Pons (tissue), 1 donor: ENCODE measurements around the gene IGF2R.

Experiments used
- DNase-seq: peaks from one replicate; pipeline ENCODE4 v3.0.0-alpha.2; 2016; ENCODE audit warnings: low spot score

IGF2R gene

GRCh38 chr6:160027076-160027475 lies 58.2 kb downstream of the IGF2R start:
- no peak for DNase-seq

DNA sequence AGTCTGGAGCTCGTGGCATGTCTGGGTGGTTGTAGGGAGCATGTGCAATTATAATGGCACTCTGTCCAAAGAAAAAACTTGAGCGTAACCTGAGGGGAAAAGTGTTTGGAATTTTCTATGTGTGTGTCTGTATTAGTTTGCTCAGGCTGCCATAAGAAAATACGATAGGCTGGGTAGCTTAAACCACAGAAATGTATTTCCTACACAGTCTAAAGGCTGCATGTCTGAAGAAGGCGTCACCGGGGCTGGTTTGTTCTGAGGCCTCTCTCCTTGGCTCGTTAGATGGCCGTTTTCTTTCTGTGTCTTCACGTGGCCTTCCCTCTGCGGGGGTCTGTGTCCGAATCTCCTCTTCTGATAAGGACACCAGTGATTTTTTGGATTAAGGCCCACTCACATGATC lies 59.0 kb downstream of the IGF2R start:
- no peak for DNase-seq

DNA sequence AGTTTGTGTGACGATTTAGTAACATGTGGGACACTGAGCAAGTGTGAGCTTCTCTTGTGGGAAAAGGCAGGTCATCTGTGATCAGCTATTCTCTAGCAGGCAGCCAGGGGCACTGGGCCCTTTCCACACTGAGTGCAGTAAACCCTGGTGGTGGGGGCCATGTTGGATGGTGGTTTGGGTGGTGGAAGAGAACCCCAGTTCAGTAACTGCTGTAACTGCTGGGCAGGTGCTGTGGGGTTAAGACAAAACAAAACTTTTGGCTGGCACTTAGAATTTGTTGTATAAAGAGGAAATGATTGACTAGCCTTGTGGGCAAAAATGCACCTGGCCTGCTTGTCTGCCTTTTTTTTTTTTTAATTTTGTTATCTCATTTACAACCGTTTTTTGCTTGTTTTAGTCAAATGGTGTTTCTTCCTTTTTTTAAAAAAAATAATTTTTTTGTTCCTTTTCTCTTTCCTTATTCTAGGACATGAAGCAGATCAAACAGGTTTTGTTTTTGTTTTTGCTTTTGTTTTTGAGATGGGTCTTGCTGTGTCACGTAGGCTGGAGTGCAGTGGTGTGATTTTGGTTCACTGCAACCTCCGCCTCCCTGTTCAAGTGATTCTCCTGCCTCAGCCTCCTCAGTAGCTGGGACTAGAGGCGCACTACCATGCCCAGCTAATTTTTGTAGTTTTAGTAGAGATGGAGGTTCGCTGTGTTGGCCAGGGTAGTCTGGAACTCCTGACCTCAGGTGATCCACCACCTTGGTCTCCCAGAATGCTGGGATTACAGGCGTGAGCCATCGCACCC lies 59.8 kb downstream of the IGF2R start:
- no peak for DNase-seq

GRCh38 chr6:160029525-160029924 lies 60.6 kb downstream of the IGF2R start:
- no peak for DNase-seq

GRCh38 chr6:160030103-160030502 lies 61.2 kb downstream of the IGF2R start:
- peak; percentile 77 for DNase-seq

- no peak for DNase-seq
Measured at GRCh38 chr6:160031442-160031841, 62.6 kb downstream of the IGF2R start.

GRCh38 chr6:160031871-160032270 lies 63.0 kb downstream of the IGF2R start:
- DNase-seq: no peak

GRCh38 chr6:160032538-160032937 lies 63.7 kb downstream of the IGF2R start:
- DNase-seq: no peak

- no peak for DNase-seq
Measured at GRCh38 chr6:160034036-160034930, 65.4 kb downstream of the IGF2R start.

DNA sequence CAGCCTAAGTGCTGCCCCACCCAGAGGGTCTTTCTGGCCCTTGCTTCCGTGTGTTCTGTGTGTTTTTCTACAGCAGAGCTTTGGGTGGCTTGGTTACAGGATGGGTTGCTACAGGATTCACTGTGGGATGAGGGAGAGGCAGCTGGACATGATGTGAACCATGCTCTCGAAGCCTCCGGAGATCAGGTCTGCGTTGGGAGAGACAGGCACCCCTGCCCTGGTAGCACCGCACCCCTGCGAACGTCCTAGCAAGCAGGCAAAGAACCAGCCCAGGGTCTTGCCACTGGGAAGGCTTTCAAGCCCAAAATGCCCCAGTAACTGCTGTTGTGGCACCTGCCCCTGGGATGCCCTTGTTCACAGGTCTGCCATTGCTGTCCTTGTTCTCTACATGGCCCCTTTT lies 66.4 kb downstream of the IGF2R start:
- no peak for DNase-seq

DNA sequence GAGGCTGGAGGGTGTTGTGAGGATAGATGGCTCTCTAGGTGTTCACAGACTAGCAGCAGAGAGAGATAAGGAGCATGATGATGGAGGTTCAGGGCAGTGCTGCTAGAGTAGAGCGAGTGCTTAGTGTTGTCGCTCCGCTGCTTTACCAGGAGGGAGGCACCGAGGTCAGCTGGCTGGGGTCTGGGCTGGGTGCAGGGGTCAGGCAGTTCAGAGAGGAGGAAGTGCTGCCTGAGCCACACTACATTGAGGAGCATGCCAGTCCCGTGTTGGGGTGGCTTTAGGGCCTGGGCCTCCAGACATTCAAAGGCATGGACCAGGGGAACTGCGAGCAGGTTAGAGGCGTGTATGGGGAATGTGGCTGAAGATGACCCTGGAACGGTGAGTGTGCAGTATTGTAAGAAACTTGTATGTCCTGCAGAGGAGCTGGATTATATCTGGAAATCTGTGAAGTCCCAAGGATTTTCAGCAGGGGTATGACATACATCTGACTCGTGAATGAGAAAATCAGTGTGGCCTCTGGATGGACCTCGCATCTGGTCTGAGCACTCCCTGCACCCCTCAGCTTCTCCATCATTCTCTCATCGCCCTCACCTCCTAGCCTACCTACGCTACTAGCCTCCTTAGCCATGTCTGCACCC lies 66.9 kb downstream of the IGF2R start:
- no peak for DNase-seq

DNA sequence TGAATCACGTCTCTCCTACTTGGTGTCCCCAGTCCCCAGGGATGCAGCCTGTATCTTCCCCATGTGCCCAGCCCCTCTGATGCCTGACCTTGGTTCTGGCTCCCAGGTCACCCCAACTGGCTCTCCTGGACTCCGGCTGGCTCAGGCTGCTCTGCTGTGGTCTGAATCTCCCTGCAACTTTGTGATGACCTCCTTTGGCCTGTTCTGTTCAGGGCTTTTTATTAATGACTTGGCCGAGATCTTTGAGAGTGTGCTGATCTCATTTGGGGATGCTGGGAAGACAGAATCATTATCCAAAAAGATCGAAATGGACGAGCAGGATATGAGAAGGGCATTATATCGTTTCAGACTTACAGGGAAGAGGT lies 67.4 kb downstream of the IGF2R start:
- DNase-seq: no peak

DNA sequence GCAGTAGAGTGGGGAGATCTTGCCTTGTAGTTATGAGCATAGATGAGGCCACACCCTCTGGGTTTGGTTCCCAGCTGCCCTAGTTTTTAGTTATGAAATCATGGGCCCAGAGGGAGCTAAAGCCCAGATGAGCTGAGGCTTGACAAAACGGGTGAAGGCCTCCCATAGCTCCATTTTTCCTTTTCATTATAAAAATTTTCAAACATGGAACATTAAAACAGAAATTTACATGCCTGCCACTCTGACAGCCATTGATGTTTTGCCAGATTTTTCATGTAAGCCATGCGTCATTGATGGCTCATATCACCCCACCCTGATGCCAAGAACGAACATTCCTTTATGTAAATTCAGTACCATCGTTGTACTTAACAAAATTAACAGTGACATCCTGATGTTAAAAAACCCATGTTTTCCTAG lies 67.9 kb downstream of the IGF2R start:
- no peak for DNase-seq

GRCh38 chr6:160038479-160038878 lies 69.6 kb downstream of the IGF2R start:
- no peak for DNase-seq

GRCh38 chr6:160039441-160039840 lies 70.6 kb downstream of the IGF2R start:
- DNase-seq: no peak

DNA sequence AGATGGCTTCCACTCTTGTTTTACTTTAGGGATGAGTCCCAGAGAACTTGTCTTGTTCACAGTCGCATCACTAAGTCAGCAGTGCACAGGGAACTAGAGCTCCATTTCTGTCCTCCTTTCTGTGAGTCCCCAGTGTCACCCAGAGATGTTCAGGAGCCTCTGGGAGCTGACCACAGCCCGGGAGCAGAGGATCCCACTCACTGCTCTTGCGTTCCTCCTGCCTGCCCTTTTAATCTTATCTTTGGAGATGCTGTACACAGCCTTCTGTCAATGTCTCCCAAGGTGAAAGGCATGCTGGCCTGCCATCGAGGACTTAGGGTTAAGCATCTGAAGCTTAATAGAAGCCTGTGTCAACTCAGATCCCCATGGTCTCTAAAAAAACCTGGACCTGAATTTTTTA lies 71.2 kb downstream of the IGF2R start:
- DNase-seq: no peak

DNA sequence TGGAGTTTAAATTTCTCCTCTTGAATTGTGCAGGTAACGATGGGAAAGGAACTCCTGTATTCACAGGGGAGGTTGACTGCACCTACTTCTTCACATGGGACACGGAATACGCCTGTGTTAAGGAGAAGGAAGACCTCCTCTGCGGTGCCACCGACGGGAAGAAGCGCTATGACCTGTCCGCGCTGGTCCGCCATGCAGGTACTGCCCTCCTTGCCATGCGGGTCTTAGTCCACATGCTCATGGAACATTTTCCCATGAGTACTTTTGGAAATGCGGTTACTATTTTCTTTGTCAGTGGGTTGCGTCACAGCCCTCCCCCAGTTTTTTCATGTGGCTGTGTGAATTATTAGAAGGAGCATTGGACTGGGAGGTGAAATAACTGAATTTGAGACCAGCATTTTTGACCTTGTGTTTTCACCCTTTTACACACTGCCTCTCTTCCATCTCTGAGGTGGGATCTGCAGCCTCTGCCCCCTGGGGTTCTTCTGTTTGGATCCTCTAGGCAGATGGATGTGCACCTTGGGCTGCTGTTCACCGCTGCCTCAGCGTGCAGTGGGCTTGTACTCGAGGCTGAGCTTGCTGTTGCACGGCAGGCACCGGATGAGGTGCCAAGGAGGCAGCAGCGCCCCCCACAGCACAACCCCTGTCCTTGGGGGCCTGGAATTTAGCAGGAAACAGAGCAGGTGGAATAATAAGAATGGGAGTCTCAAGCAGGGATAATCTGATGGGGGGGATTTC lies 71.8 kb downstream of the IGF2R start:
- DNase-seq: no peak

GRCh38 chr6:160041608-160042007 lies 72.7 kb downstream of the IGF2R start:
- DNase-seq: peak; percentile 9

- DNase-seq: no peak
Measured at GRCh38 chr6:160042014-160042773, 73.3 kb downstream of the IGF2R start.

DNA sequence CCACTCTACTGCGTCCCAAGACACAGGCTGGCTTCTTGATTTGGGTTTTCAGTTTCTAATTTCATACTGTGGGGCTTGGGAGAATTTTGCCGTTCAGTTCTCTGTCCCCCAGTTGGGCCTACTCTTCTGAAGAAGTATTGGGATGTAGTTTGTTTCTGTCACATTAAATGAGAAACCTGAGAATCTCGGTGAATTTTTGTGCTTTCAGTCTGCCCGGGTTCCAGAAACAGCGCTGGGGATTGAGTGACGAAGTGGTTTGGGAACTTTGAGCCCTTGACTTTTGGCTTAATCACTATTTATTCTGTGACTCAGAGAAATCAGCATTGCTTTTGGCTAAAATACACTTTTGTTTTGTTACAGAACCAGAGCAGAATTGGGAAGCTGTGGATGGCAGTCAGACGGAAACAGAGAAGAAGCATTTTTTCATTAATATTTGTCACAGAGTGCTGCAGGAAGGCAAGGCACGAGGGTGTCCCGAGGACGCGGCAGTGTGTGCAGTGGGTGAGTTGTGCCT lies 74.0 kb downstream of the IGF2R start:
- DNase-seq: no peak

- DNase-seq: no peak
Measured at GRCh38 chr6:160043784-160044183, 74.9 kb downstream of the IGF2R start.
